Neuronal stem cell (in vitro differentiated cells): ENCODE measurements around the gene LYRM4.

ENCODE experiments used
- DNase-seq: peaks from one replicate; pipeline ENCODE4 v3.0.0-alpha.2; 2013; ENCODE audit warnings: low spot score
- H2AFZ ChIP-seq: one replicate; pipeline ENCODE4 v1.6.1; 2013; ENCODE audit warnings: mild to moderate bottlenecking, low read length, inconsistent platforms
- H2AK5ac ChIP-seq: 2 replicates; pipeline ENCODE4 v1.6.1; 2013; ENCODE audit warnings: low read depth, mild to moderate bottlenecking, inconsistent platforms, low read length, moderate library complexity, mixed read lengths
- H2BK120ac ChIP-seq: 2 replicates; pipeline ENCODE4 v1.6.1; 2013; ENCODE audit warnings: low read depth, mild to moderate bottlenecking, inconsistent platforms, low read length, moderate library complexity, mixed read lengths
- H2BK12ac ChIP-seq: one replicate; pipeline ENCODE4 v1.6.1; 2013; ENCODE audit warnings: low read length, inconsistent platforms
- H2BK15ac ChIP-seq: 2 replicates; pipeline ENCODE4 v1.6.1; 2013; ENCODE audit warnings: mild to moderate bottlenecking, low read length, inconsistent platforms, mixed read lengths
- H2BK5ac ChIP-seq: one replicate; pipeline ENCODE4 v1.6.1; 2013; ENCODE audit warnings: inconsistent platforms, mild to moderate bottlenecking, low read length, moderate library complexity
- H3K14ac ChIP-seq: one replicate; pipeline ENCODE4 v1.6.1; 2013; ENCODE audit warnings: low read length, inconsistent platforms
- H3K18ac ChIP-seq: 2 replicates; pipeline ENCODE4 v1.6.1; 2013; ENCODE audit warnings: low read length, inconsistent platforms
- H3K23ac ChIP-seq: 2 replicates; pipeline ENCODE4 v1.6.1; 2013; ENCODE audit warnings: low read depth, mild to moderate bottlenecking, mixed read lengths, low read length, inconsistent platforms; ENCODE audit not compliant: poor library complexity
- H3K27ac ChIP-seq: replicated peaks from 3 replicates; pipeline ENCODE4 v1.5.1; 2013; ENCODE audit warnings: low read length, inconsistent platforms
- H3K27me3 ChIP-seq, 3 experiments: 2 replicates each; pipeline ENCODE4 v1.6.1; 2013; ENCODE audit warnings: low read length in 3 of 3, mild to moderate bottlenecking in 2 of 3, inconsistent platforms in 1 of 3, low read depth in 1 of 3, mixed read lengths in 1 of 3, moderate library complexity in 1 of 3; ENCODE audit not compliant: control insufficient read depth in 3 of 3, insufficient read depth in 3 of 3
- H3K36me3 ChIP-seq, 2 donors: replicated peaks in 1 of 2; 2 replicates each; pipeline ENCODE4 v1.6.1; 2013; ENCODE audit warnings: low read length in 2 of 2; ENCODE audit not compliant: control insufficient read depth in 2 of 2, insufficient read depth in 2 of 2
- H3K4ac ChIP-seq: 2 replicates; pipeline ENCODE4 v1.6.1; 2013; ENCODE audit warnings: inconsistent platforms, mild to moderate bottlenecking, low read length, moderate library complexity
- H3K4me1 ChIP-seq, 2 donors: 1 replicate in 1 of 2; 2 replicates in 1 of 2; pipeline ENCODE4 v1.6.1; 2013; ENCODE audit warnings: low read length in 2 of 2, low read depth in 1 of 2; ENCODE audit not compliant: control insufficient read depth in 2 of 2, insufficient read depth in 1 of 2
- H3K4me2 ChIP-seq: one replicate; pipeline ENCODE4 v1.6.1; 2013; ENCODE audit warnings: mild to moderate bottlenecking, low read length, inconsistent platforms; ENCODE audit not compliant: insufficient read depth, poor library complexity, severe bottlenecking
- H3K4me3 ChIP-seq, 2 donors: 2 replicates each; pipeline ENCODE4 v1.5.1; 2013; ENCODE audit warnings: low read length in 2 of 2, mild to moderate bottlenecking in 2 of 2, inconsistent platforms in 1 of 2, moderate library complexity in 1 of 2
- H3K79me1 ChIP-seq: one replicate; pipeline ENCODE4 v1.6.1; 2013; ENCODE audit warnings: low read depth, mild to moderate bottlenecking, inconsistent platforms, low read length, moderate library complexity
- H3K9ac ChIP-seq: one replicate; pipeline ENCODE4 v1.6.1; 2013; ENCODE audit warnings: mild to moderate bottlenecking, low read depth, low read length, inconsistent platforms; ENCODE audit not compliant: poor library complexity
- H3K9me3 ChIP-seq, 2 donors: replicated peaks in 1 of 2; 2 replicates each; pipeline versions ENCODE3 to v1.6.1; 2013; ENCODE audit warnings: low read length in 2 of 2, mild to moderate bottlenecking in 2 of 2, inconsistent platforms in 1 of 2, low read depth in 1 of 2, mixed read lengths in 1 of 2, moderate library complexity in 1 of 2; ENCODE audit not compliant: control insufficient read depth in 2 of 2, insufficient read depth in 1 of 2
- H4K8ac ChIP-seq: one replicate; pipeline ENCODE4 v1.6.1; 2013; ENCODE audit warnings: low read depth, mild to moderate bottlenecking, inconsistent platforms, low read length, moderate library complexity
- H4K91ac ChIP-seq: one replicate; pipeline ENCODE4 v1.6.1; 2013; ENCODE audit warnings: low read length, low read depth, mild to moderate bottlenecking, inconsistent platforms; ENCODE audit not compliant: poor library complexity
- WGBS, 2 donors: extraction: QIAGEN DNeasy Blood & Tissue Kit; methylation state at CpG; one replicate each; pipeline ENCODE4 v1.1.7; 2013; ENCODE audit warnings: missing lambda C conversion rate in 2 of 2, mixed read lengths in 1 of 2; ENCODE audit not compliant: insufficient read length in 2 of 2, insufficient replicate concordance in 1 of 2; ENCODE audit errors: extremely low coverage in 2 of 2; 5-methylcytosine and 5-hydroxymethylcytosine counted together

Gene LYRM4

DNA sequence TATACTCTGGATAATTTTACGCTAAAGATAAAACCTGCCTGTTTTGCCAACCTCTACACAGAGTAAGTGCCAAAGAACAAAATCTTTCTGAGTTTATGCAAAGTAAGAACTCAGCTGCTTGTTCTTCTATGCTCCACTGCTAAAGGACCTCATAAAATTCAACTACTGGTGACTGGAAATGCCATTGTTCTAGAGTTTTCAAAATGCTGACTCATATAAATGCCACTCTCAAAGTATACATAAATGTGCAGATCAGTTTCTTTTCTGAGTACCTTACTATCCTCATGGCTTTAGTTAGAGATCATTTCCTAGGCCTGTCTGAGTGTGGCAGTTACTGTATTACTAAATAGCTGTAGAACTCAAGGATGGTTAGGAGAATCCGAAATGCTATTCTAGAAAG lies 45.6 kb downstream of the LYRM4 start:
- no peak overlapping the region for H4K91ac ChIP-seq
- H2AFZ ChIP-seq = no peak overlapping the region
- no peak overlapping the region for H2BK5ac ChIP-seq
- H3K18ac ChIP-seq = no peak overlapping the region
- no peak overlapping the region for H3K27ac ChIP-seq
- peaks cover 0 to 46% of the 10 kb centered on the region in 2 donors for H3K36me3 ChIP-seq
- H2AK5ac ChIP-seq = no peak overlapping the region
- no peak overlapping the region for H2BK12ac ChIP-seq
- H3K79me1 ChIP-seq = no peaks in the 10 kb centered on the region
- H2BK15ac ChIP-seq = no peak overlapping the region
- no peak overlapping the region for H3K9ac ChIP-seq
- no peaks in the 10 kb centered on the region for H3K4me1 ChIP-seq
- no peak overlapping the region for H3K14ac ChIP-seq
- no peak overlapping the region for H3K4me3 ChIP-seq
- H3K4ac ChIP-seq = no peak overlapping the region
- no peak overlapping the region for H3K23ac ChIP-seq
- no peaks in the 10 kb centered on the region for H3K9me3 ChIP-seq
- H4K8ac ChIP-seq = no peak overlapping the region
- DNase-seq = no peak
- no peak overlapping the region for H2BK120ac ChIP-seq
- no peaks in the 10 kb centered on the region for H3K27me3 ChIP-seq
- H3K4me2 ChIP-seq = no peak overlapping the region
- WGBS, 2 donors = no CpG with 5 or more reads among the region's 2 CpGs

DNA sequence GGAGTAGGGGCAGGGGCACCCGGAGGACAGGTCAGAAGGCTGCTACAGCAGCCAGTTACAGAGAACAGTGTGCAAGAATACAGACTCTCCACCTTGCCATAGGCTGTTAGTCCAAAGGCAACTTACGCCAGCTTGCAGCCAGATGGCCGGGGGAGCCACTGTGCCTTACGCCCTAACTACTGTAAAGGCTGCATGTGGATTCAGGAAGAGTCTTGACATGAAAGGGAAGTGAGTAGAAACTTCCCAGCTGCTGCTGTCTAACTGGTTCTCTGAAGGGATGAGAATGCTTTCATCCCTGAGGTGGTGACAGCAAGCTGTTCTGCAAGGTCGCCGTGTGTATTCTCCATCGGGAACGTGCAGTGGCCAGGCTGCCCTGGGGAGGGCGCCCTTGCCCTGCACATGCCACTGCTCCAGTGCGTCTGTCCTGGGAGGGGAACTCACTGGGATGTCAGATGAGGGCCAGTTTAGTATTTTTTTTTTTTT lies 46.1 kb downstream of the LYRM4 start:
- H2AK5ac ChIP-seq = no peak overlapping the region
- no peaks in the 10 kb centered on the region for H3K27me3 ChIP-seq
- peak; percentile 43 for DNase-seq
- H3K4me2 ChIP-seq = no peak overlapping the region
- WGBS, 2 donors = no CpG with 5 or more reads among the region's 10 CpGs
- H3K18ac ChIP-seq = no peak overlapping the region
- H2BK120ac ChIP-seq = no peak overlapping the region
- H3K9ac ChIP-seq = no peak overlapping the region
- no peak overlapping the region for H4K91ac ChIP-seq
- no peaks in the 10 kb centered on the region for H3K79me1 ChIP-seq
- no peak overlapping the region for H3K4me3 ChIP-seq
- no peak overlapping the region for H2BK12ac ChIP-seq
- no peak overlapping the region for H2AFZ ChIP-seq
- peaks cover 0 to 46% of the 10 kb centered on the region in 2 donors for H3K36me3 ChIP-seq
- no peaks in the 10 kb centered on the region for H3K4me1 ChIP-seq
- H3K14ac ChIP-seq = no peak overlapping the region
- H3K9me3 ChIP-seq = no peaks in the 10 kb centered on the region
- no peak overlapping the region for H2BK15ac ChIP-seq
- no peak overlapping the region for H3K23ac ChIP-seq
- no peak overlapping the region for H2BK5ac ChIP-seq
- H3K27ac ChIP-seq = no peak overlapping the region
- no peak overlapping the region for H3K4ac ChIP-seq
- H4K8ac ChIP-seq = no peak overlapping the region

DNA sequence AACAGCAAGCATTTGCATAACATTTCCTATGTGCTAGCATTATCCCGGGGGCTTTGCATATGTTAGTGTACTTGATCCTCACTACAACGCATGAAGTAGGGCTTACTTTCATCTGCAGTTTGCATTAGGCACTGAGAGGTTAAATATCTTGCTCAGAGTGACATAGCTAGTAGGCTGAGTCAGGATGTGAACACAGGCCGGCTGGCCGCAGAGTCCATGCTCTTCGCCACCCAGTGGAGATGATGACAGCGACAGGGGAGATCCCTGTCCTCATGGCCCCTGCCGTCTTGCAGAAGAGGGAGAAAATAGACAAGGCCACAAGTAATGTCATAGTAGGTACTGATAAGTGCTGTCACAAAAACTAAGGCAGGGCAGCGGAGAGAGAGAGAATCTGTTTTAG lies 46.9 kb downstream of the LYRM4 start:
- no peak overlapping the region for H3K4me3 ChIP-seq
- no peak overlapping the region for H3K4me2 ChIP-seq
- H3K23ac ChIP-seq = no peak overlapping the region
- H3K14ac ChIP-seq = no peak overlapping the region
- peaks cover 0 to 46% of the 10 kb centered on the region in 2 donors for H3K36me3 ChIP-seq
- H3K79me1 ChIP-seq = no peaks in the 10 kb centered on the region
- H2AFZ ChIP-seq = no peak overlapping the region
- no peak overlapping the region for H3K27ac ChIP-seq
- no peaks in the 10 kb centered on the region for H3K9me3 ChIP-seq
- no CpG with 5 or more reads among the region's 8 CpGs for WGBS, 2 donors
- no peak overlapping the region for H2BK120ac ChIP-seq
- no peak overlapping the region for H2BK5ac ChIP-seq
- no peak overlapping the region for H2BK12ac ChIP-seq
- H3K4ac ChIP-seq = no peak overlapping the region
- H4K91ac ChIP-seq = no peak overlapping the region
- H3K4me1 ChIP-seq = no peaks in the 10 kb centered on the region
- no peak overlapping the region for H3K18ac ChIP-seq
- no peak overlapping the region for H2AK5ac ChIP-seq
- DNase-seq = no peak
- no peak overlapping the region for H4K8ac ChIP-seq
- H3K27me3 ChIP-seq = no peaks in the 10 kb centered on the region
- no peak overlapping the region for H3K9ac ChIP-seq
- H2BK15ac ChIP-seq = no peak overlapping the region

DNA sequence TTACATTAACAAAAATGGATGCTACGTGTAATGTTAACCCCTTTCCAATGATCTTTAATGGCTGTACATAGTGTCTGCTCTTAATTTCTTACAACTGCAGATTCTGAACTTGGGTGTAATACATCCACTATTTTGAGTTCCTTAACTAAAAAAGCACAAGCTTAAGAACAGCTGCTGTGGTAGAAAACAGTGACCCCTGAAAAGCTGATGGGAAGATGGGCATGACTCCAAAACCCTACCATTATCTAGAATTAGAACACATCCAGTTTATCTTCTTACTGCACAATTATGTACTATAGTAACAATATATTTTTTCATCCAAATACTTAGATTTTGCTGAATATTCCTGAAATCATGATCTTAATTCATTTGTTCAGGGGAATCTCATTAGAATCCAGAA lies 49.3 kb downstream of the LYRM4 start:
- Histone ChIP-seq H3K4me2 (no peak overlapping the region), H2AFZ (no peak overlapping the region), H3K27me3 (no peaks in the 10 kb centered on the region), H3K9ac (no peak overlapping the region), H3K27ac (no peak overlapping the region), H3K18ac (no peak overlapping the region), H3K9me3 (no peaks in the 10 kb centered on the region), H3K4me3 (no peak overlapping the region), H3K23ac (no peak overlapping the region), H4K8ac (no peak overlapping the region), H3K4ac (no peak overlapping the region), H2AK5ac (no peak overlapping the region), H2BK120ac (no peak overlapping the region), H4K91ac (no peak overlapping the region), H3K14ac (no peak overlapping the region), H3K36me3 (peaks cover 0 to 42% of the 10 kb centered on the region in 2 donors), H2BK5ac (no peak overlapping the region), H2BK12ac (no peak overlapping the region), H2BK15ac (no peak overlapping the region), H3K79me1 (no peaks in the 10 kb centered on the region), H3K4me1 (peaks cover 3 to 17% of the 10 kb centered on the region in 2 donors)
- WGBS, 2 donors = no CpG with 5 or more reads among the region's 1 CpG
- no peak for DNase-seq
